Measurements from ENCODE around the gene MRPL45. TPM values are rescaled to one million over a fixed set of nuclear protein-coding genes. Genes with fewer than 3 reads are reported as not detected.

Gene MRPL45
- polyA plus RNA-seq, 1 of the 3 experiments (the other 2 are of a cell fraction), result 35.5 TPM

DNA sequence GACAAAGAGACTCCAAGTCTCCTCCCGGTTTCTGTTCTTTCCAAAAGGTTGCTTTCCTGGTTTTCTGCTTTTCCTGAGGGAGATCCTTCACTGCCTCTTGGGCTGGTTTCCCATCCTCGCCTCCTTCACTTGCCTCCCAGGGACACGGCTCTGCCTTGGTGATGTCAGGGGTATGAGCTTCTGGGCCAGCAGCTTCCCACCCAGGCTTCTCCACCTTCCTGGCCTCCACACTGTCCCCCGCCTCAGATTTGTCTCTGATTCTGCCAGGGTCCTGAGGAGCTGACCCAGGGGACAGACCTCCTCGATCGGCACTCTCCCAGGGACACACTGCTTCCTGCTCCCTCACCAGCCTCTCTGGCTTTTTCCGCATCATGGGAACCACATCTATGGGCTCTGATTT is 32.3 kb downstream of the MRPL45 start:
- POLR2A ChIA-PET, result no interaction called here
- no peaks in the 10 kb centered on the region for H4K20me1 ChIP-seq (ENCODE audit: insufficient read depth)
- no peak overlapping the region for H3K4me2 ChIP-seq
- H3K79me2 ChIP-seq (ENCODE audit: insufficient read depth), result no peaks in the 10 kb centered on the region
- H3K9me2 ChIP-seq, result no peaks in the 10 kb centered on the region
- DNase-seq, result no peak
- no peak overlapping the region for H3K9ac ChIP-seq
- CTCF ChIA-PET, result interaction anchor here (0.8 to 23.5 kb wide), 5 partner anchors 19 to 338 kb away, joined by 3 to 303 read pairs (median 4); partner anchors contain the start of genes GPR179 and SOCS7
- H3K27me3 ChIP-seq (ENCODE audit: insufficient read depth), result no peaks in the 10 kb centered on the region
- H3K36me3 ChIP-seq (replicated peaks in 1 of 2; ENCODE audit: control insufficient read depth in 1 of 2, insufficient read depth in 2 of 2, low read length in 1 of 2), result no peaks in the 10 kb centered on the region
- WGBS (ENCODE audit: low lambda C conversion rate), result 94% methylated on average over 7 of the region's 7 CpGs
- H3K4me1 ChIP-seq (ENCODE audit: control insufficient read depth in 1 of 2, insufficient read depth in 2 of 2, low read depth in 1 of 2, low read length in 1 of 2), result peaks cover 0 to 22% of the 10 kb centered on the region in 2 experiments; a peak in 1 of 4 replicates
- H3K4me3 ChIP-seq (ENCODE audit: low read depth in 2 of 2, low read length in 1 of 2), result no peak overlapping the region
- TF ChIP-seq, protein P1, sequence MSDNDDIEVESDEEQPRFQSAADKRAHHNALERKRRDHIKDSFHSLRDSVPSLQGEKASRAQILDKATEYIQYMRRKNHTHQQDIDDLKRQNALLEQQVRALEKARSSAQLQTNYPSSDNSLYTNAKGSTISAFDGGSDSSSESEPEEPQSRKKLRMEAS (IDR thresholded peaks at IDR 0.05; ENCODE audit: low read depth), result no peak
- TF ChIP-seq MXI1 (IDR thresholded peaks at IDR 0.05; ENCODE audit: low read depth, low read length), result no peak
- TF ChIP-seq FOXM1 (IDR thresholded peaks at IDR 0.05; ENCODE audit: low read depth), result no peak
- TF ChIP-seq PBX3 (IDR thresholded peaks at IDR 0.05), result no peak
- TF ChIP-seq, protein P2, sequence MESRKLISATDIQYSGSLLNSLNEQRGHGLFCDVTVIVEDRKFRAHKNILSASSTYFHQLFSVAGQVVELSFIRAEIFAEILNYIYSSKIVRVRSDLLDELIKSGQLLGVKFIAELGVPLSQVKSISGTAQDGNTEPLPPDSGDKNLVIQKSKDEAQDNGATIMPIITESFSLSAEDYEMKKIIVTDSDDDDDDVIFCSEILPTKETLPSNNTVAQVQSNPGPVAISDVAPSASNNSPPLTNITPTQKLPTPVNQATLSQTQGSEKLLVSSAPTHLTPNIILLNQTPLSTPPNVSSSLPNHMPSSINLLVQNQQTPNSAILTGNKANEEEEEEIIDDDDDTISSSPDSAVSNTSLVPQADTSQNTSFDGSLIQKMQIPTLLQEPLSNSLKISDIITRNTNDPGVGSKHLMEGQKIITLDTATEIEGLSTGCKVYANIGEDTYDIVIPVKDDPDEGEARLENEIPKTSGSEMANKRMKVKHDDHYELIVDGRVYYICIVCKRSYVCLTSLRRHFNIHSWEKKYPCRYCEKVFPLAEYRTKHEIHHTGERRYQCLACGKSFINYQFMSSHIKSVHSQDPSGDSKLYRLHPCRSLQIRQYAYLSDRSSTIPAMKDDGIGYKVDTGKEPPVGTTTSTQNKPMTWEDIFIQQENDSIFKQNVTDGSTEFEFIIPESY (IDR thresholded peaks at IDR 0.05; ENCODE audit: borderline replicate concordance, low read depth), result no peak
- TF ChIP-seq, protein P3, sequence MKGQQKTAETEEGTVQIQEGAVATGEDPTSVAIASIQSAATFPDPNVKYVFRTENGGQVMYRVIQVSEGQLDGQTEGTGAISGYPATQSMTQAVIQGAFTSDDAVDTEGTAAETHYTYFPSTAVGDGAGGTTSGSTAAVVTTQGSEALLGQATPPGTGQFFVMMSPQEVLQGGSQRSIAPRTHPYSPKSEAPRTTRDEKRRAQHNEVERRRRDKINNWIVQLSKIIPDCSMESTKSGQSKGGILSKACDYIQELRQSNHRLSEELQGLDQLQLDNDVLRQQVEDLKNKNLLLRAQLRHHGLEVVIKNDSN (IDR thresholded peaks at IDR 0.05; ENCODE audit: borderline replicate concordance, low read depth), result no peak
- no peak for TF ChIP-seq CTCF (IDR thresholded peaks at IDR 0.05)
- TF ChIP-seq GABPA (IDR thresholded peaks at IDR 0.05; ENCODE audit: low read depth), result no peak
- TF ChIP-seq RFX5 (IDR thresholded peaks at IDR 0.05; ENCODE audit: low read length), result no peak
- TF ChIP-seq SMC3 (IDR thresholded peaks at IDR 0.05; ENCODE audit: low read depth, low read length), result no peak
- H2AFZ ChIP-seq (ENCODE audit: low read depth), result no peak overlapping the region
- no peaks in the 10 kb centered on the region for H3F3A ChIP-seq (replicated peaks; ENCODE audit: insufficient read depth)
- no peaks in the 10 kb centered on the region for H3K9me3 ChIP-seq
- H3K27ac ChIP-seq (ENCODE audit: low read depth in 2 of 2, low read length in 1 of 2), result no peak overlapping the region

All from SK-N-SH (cell line).